ENCODE results near the gene DTHD1.

The DTHD1 gene

DNA sequence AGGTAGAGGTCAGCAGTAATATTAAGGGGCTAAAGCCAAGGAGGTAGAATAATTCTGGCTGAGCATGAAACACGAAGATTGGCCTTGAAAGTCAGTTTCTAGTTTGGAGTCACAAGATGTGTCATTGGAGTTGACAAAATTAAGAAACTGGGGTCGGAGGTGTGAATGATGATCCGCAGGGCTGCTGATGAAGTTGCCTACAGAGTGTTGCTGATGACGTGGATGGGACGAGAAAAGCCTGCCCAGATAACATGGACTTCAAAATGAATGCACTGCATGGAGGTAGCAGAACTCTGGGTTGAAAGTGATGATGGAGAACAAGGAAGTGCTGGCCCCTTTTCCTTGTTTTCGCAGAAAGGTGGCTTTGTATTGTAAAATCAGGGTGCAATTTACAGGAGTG, 60.5 kb downstream of the DTHD1 start:
- DNase-seq: no peak

DNA sequence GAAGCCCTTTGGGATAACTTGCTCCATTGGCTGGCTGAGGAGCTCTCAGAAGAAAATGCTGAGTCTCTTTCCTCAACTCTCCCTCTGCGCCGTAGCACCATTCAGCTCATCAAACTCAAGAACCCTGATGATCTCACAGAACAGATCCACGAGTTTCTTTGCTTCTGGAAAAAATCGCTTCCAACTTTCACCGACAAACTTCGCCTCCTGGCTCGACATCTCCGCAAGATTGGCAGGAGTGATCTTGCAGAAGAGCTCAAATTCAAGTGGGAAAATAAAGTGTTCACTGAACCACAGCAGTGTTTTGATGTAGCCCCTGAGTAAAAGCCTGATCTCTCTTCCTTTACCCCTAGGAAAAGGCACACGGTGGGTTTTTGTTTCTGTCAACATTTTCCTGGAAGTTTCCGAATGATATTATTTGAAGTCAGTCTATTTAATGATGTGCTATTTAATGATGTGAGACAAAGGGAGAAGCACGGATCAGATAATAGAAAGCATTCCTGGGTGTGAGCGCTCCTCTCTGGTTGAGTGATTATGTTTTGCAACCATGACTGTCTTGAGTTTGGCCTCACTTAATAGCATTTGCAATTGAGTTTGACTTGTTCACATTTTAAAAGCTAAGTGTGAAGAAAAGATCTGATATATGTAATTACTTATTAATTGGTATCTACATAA, 62.2 kb downstream of the DTHD1 start:
- DNase-seq: no peak

DNA sequence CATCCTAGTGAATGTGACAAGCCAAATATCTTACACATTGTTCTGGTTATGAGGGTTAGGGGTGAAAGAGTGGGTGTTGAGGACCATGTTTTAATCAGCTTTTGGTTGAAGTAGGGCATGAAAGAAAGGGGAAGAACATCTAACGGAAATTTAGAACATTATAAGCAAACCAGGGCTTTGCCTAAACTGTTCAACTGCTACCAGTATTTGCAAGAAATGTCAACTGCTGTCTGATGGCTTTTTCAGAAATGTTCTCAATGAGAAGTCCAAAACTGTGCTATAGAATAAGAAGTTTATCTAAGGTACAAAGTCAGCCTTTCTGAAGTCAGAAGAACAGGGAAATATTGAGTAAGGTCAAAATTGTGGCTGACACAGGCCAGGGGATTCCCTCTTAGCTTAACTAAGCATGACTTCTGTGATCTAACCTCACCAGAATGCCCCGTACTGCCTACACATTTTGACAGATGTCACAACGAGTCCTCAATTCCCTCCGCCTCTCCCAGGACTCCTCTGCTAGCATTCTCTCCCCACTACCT, 67.1 kb downstream of the DTHD1 start:
- DNase-seq: no peak

DNA sequence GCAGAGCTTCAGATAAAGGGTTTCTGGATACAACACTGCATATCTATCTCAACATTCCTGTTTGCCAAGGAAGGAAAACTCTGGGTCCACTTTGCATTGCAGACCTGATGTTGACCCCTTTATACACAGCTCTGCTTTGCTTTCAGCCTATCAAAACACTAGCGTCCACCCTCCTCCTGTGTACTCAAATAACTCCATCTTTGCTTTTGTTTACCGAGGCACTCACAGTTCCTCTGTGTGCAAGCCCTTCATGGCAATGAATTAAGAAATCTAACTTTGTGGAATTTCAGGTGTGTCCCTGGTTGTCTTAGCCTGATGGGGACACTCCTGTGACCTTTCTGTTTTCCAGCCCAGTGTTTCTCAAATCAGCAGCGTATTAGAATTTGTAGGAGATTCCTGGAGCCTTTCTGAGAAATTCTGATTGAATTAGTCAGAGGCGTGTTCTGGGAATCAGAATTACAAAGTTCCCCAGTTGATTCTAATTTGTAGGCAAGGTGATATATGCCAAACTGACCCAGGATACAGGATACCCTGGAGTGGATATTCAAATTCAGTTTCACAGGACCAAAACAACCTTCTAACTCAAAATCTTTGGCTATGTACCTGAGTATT, 68.6 kb downstream of the DTHD1 start:
- peak in 4 of 51 donors; percentile 2 to 46 (median 22) for DNase-seq

DNA sequence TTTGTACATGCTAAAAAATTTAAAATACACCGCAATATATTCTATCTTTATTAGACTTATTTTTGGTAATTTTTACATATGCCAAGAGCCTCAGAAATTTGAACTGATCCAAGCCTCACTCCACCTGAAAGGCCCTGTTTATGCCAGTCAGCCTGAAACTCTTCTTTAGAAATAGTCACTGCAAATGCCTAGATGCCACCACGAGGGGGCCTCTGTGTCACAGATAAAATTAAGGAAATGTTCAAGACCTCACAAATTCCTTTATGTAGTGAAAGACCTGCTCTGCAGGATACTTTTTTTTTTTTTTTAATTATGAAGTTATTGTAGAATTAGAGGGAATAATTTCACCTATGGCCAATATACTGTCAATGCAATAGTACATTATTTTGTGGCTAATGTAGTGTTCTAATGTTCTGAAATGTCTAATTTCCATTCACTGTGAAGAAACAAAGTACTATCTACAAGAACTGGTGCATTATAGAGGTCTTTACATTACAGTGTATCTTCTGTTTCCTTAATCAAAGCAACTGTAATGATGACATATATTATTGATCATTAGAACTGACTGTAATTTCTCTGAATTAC, 69.8 kb downstream of the DTHD1 start:
- peak in 44 of 51 donors; percentile 1 to 83 (median 44) for DNase-seq

DNA sequence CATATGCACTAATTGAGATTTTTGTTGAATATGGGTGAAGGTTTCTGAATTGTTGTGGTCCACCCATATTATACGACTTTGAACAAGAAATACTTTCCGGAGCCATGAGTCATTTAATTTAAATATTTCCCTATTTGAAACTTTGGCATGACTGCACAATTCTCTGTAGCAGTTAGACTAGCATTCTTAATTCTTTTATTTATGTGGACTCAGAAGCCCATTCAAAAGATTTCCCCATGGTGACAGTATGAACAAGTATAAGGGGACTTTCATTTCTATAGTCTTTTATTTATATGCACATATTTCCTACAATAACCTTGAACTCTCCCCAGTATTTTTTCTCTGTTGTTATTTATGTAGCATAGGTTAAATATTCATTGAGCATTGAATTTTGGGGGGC, 72.6 kb downstream of the DTHD1 start:
- no peak for DNase-seq

DNA sequence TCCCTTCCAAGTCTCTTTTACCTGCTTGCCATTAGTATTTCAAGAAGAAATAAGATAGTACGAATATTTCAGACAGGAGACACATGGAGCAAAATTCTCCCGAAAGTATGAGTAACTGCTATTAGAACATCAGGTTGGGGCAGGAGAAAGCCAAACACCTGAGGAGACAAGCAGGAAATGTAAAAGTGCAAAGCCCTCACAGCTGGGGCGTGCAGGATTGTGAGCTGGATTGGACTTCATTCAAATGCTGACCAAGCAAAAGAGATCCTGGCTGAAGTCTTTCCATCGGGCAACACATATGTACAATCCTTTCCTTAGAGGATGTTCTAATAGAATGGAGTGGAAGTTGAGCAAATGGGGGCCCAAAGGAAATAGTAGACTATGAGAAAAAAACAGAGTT, 76.8 kb downstream of the DTHD1 start:
- DNase-seq: no peak

DNA sequence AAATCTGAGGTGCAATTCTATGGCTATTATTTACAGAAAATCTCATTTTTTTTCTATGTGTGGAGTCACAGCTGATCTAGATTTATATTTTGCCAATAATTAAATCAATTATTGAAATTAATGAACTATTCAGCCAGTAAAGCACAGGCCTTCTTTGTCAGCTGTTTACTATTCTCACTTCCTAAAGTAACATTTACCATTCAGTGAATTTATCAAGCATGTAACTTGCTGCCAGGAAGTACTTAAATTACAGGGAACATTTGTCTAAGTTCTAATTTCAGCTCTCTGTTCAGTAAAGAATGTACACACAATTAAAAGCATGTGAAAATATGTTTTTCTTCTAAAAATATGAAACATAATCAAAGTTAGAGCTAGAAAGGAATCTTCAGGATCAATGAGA, 79.3 kb downstream of the DTHD1 start:
- DNase-seq: no peak

DNA sequence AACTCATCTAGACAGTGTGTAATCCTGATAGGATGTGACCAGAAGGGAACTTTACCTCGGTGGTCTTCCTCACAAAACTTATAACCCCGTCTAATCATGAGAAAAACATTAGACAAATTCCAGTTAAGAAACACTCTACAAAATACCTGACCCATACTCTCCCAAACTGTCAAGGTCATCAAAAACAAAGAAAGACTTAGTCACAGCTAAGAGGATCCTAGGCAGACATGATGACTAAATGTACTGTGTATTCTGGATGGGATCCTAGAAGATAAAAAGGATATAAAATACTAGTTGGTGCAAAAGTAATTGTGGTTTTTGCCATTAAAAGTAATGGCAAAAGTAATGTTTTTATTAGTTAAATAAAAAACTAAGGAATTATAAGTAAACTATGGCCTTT, 81.6 kb downstream of the DTHD1 start:
- DNase-seq: no peak

DNA sequence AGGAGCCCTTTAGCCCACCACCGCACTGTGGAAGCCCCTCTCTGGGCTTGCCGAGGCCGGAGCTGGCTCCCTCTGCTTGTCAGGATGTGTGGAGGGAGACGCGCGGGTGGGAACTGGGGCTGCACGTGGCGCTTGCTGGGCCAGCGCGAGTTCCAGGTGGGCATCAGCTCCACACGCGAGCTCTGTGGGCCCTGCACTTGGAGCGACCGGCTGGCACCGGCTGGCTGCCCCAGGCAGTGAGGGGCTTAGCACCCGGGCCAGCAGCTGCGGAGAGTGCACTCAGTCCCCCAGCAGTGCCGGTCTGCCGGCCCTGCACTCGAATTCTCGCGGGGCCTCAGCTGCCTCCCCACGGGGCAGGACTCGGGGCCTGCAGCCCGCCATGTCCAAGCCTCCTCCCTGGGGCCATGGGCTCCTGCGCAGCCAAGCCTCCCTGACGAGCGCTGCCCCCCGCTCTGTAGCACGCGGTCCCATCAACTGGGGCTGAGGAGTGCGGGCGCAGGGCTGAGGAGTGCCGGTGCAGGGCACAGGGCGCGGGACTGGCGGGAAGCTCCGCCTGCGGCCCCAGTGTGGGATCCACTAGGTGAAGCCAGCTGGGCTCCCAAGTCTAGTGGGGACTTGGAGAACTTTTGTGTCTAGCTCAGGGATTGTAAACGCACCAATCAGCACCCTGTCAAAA, 93.6 kb downstream of the DTHD1 start:
- DNase-seq: no peak

DNA sequence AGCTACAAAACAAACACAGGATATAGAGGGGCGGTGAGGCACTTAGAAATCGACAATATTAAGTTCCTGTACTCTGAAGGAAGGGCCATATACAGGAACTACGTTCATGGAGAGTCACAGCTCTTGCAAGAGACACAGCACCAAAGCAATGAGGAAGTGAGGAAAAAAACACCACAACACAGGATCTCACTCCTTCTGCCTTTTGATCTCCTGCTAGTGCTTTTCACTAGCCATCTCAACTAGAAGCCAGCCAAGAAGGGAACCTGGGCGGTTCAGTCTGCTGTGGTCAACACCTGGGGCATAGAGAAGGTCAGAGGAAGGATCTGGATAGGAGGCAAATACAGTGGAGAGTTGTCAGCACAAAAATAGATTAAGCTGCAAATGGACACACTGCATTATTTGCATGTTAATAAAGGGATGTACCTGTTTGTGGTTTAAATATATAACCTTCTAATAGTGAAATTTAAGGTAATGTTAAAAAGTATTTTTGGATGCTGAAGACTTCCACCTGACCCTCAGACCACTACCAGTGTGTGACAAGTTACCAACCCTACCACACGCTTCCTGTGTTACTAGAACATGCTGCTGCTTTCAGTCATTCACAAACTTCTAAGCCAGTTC, 104.6 kb downstream of the DTHD1 start:
- peak in 1 of 51 donors; percentile 3 for DNase-seq

DNA sequence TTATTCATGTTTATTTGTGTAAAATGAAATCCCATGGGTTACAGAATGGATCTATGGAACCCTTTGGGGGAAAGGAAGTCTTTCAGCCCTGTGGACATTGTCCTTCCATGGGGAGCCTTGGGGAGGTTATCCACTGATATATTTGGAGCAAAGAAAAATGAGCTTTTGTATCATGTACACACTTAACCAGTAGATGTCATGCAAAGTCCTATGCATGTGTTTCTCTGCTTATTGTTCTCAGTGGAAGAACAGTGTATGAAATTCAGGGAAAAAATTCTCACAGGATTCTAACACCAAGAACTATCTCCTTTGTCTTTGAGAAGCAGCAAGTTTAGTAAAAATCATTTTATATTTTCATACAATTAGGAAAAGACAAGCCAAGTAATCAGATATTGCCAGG, 105.3 kb downstream of the DTHD1 start:
- DNase-seq: peak in 1 of 51 donors; percentile 13

DNA sequence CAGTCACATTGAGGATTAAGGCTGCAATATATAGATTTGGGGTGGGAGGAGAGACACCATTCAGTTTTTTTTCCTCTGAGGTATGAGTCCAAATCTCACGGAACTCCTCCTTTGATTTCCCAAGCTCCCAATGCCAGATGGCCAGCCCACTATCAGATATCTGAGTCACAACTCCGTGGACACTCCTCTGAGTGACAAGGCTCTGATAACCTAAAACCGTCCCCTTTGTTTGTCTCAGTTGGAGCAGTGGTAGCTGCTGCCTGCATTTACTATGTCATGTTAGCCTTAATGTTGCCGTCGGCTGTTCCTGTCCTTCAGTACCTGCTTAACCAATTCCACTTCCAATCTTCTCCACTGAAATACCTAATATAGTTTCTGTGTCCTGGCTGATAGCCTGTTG, 107.3 kb downstream of the DTHD1 start:
- DNase-seq: no peak

DNA sequence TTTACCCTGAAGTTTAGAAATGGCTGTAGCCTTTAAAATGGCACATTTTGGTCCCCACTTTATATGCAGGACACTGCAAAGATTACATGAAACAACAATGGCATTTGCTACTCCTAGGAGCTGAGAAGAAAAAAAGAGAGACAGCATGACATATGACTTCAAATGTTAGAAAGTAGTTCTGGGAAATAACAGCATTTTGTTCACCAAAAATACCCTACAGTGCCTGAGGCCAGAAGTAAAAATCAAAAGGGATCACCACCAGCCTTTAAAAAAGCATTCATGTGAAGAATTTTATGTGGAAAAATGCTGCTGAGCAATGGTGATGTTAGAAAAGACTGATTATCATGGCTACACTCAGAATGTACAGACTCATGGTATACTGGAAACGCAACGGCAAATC, 110.0 kb downstream of the DTHD1 start:
- no peak for DNase-seq

DNA sequence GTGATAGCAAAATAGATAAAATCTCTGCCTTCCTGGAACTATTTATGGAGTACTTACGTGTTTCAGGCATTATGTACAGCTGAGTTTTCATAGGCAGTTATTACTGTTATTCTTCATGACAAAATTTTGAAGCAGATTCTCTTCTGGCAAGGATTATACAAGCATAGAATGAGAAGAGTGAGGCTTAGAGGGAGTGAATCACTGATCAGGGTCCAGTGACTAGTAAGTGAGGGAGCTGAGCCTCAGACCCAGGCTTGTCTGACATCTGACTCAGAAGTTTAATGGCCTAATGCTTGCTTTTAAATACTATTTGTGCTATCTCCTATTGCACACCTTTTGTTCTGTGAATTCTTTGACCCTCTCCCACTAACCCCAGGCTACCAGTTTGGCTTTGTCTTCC, 110.6 kb downstream of the DTHD1 start:
- no peak for DNase-seq

DNA sequence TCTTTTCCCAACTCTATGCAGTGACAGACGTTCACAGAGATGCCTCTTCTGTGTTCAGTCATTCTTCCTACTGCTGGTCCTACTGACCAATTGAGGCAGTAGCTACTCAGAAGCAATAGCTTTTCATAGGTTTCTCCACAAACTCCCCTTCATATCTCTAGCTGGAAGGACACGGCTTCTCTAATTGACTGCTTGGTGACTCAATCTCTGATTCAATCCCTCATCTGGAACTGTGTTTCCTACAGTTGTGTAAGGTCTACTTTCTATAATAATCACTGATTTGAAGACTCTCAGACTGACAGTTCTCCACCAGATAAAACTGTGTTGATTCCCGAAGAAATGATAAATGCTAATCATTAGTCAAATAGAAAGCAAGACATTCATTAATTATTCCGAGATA, 111.5 kb downstream of the DTHD1 start:
- DNase-seq: no peak
